Breast epithelium (tissue), 4 donors: ENCODE results near the gene FOXK1. TPM values are rescaled to one million over a fixed set of nuclear protein-coding genes. Genes with fewer than 3 reads are reported as not detected.

Experiments
- DNase-seq, 2 donors: peaks; one replicate each; pipeline ENCODE4 v3.0.0-alpha.2; 2019; ENCODE audit warnings: low spot score in 2 of 2
- H3K27ac ChIP-seq, 2 donors: fragments of 200-600 bp; sonication (generic) in 1 of 2; one replicate each; pipeline ENCODE4 v1.5.1; 2016 to 2019; ENCODE audit warnings: mild to moderate bottlenecking in 1 of 2
- H3K27me3 ChIP-seq, 2 donors: fragments of 200-600 bp; sonication (generic) in 1 of 2; one replicate each; pipeline versions ENCODE4 v1.5.1 to v1.6.0; 2017 to 2019; ENCODE audit warnings: control low read depth in 1 of 2, mild to moderate bottlenecking in 1 of 2
- H3K36me3 ChIP-seq: fragments of 200-600 bp; one replicate; pipeline ENCODE4 v1.5.1; 2019
- H3K4me1 ChIP-seq, 2 donors: fragments of 200-600 bp; sonication (generic); one replicate each; pipeline ENCODE4 v1.5.1; 2016 to 2019; ENCODE audit warnings: control low read depth in 1 of 2
- H3K4me3 ChIP-seq, 3 donors: fragments of 200-600 bp; sonication (generic); 1 replicate in 2 of 3; 2 replicates in 1 of 3; pipeline ENCODE4 v1.5.1; 2016 to 2019; ENCODE audit warnings: mild to moderate bottlenecking in 3 of 3, moderate library complexity in 2 of 3
- H3K9me3 ChIP-seq, 2 donors: fragments of 200-600 bp; sonication (generic) in 1 of 2; one replicate each; pipeline ENCODE4 v1.5.1; 2016 to 2019; ENCODE audit warnings: control low read depth in 1 of 2
- POLR2A ChIP-seq: fragments of 450-650 bp; IDR thresholded peaks from one replicate; pipeline ENCODE4 v1.6.1; 2016; ENCODE audit warnings: antibody characterized with exemption, mild to moderate bottlenecking, moderate library complexity
- POLR2AphosphoS5 ChIP-seq, 3 donors: sonication (generic); formaldehyde crosslinking; IDR thresholded peaks; one replicate each; pipeline ENCODE4 v1.6.1; 2017; ENCODE audit warnings: antibody characterized with exemption in 3 of 3
- intact Hi-C: fragments of 100-400 bp; cut with DNase I; formaldehyde crosslinking; loops from one replicate; pipeline ENCODE4 v1.15.1; 2023; ENCODE audit warnings: low total_unique reads
- total RNA-seq, 3 donors: library from RNA; depleted of rRNA; stranded (reverse); fragments of >200 nt; gene quantifications; one replicate each; pipeline ENCODE4 v1.1.0, GENCODE V29; 2016
- TF ChIP-seq, protein P1 (sequence below), 3 donors: fragments of 450-650 bp; IDR thresholded peaks; one replicate each; pipeline ENCODE4 v1.5.1; 2016 to 2017; ENCODE audit warnings: antibody characterized with exemption in 3 of 3, mild to moderate bottlenecking in 3 of 3, moderate library complexity in 3 of 3

Gene FOXK1
- total RNA-seq, 3 donors from 2014 or later: 11.7 to 16.5 (median 15.7) TPM

DNA sequence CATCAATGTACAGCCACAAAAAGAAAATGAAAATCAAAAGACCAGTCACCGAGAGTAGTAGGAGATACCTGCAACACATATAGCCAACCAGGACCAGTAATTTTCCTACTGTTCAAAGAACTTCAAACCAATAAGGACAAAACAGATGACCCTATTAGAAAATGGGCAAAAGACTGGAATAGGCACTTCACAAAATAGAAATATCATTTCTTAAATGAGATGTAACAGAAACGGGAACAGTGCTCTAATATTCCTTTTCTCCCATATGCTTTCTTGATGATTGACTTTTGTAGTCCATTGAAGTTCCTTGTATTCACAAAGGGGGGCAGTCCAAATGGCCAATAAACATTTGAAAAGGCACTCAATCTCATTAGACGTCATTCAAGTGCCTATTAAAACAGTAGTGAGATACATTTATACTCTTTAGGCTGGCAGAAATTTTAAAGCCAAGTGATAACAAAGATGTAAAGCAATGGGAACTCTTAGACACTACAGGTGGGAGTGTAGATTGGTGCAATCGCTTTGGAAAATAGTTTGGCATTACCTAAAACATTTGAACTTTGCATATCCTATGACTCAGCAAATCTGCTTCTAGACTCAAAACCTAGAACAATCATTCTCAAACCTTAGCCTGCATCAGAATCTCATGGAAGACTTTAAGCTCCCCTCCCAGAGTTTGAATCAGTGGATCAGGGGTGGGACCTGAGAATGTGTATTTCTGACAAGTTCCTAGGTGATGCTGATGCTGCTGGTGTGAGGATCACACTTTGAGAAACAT, 24.3 kb upstream of the FOXK1 start:
- Histone ChIP-seq H3K36me3 (no peaks in the 10 kb centered on the region), H3K9me3 (peaks cover 0 to 5% of the 10 kb centered on the region in 2 donors), H3K4me3 (no peak overlapping the region), H3K27me3 (no peaks in the 10 kb centered on the region), H3K4me1 (no peaks in the 10 kb centered on the region), H3K27ac (no peak overlapping the region)
- no peak for DNase-seq
- TF ChIP-seq POLR2A (no peak), POLR2AphosphoS5 (IDR thresholded peaks at IDR 0.05) (no peak)
- TF ChIP-seq, protein P1, sequence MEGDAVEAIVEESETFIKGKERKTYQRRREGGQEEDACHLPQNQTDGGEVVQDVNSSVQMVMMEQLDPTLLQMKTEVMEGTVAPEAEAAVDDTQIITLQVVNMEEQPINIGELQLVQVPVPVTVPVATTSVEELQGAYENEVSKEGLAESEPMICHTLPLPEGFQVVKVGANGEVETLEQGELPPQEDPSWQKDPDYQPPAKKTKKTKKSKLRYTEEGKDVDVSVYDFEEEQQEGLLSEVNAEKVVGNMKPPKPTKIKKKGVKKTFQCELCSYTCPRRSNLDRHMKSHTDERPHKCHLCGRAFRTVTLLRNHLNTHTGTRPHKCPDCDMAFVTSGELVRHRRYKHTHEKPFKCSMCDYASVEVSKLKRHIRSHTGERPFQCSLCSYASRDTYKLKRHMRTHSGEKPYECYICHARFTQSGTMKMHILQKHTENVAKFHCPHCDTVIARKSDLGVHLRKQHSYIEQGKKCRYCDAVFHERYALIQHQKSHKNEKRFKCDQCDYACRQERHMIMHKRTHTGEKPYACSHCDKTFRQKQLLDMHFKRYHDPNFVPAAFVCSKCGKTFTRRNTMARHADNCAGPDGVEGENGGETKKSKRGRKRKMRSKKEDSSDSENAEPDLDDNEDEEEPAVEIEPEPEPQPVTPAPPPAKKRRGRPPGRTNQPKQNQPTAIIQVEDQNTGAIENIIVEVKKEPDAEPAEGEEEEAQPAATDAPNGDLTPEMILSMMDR (IDR thresholded peaks at IDR 0.05): no peak
- intact Hi-C loops: no loop called here

DNA sequence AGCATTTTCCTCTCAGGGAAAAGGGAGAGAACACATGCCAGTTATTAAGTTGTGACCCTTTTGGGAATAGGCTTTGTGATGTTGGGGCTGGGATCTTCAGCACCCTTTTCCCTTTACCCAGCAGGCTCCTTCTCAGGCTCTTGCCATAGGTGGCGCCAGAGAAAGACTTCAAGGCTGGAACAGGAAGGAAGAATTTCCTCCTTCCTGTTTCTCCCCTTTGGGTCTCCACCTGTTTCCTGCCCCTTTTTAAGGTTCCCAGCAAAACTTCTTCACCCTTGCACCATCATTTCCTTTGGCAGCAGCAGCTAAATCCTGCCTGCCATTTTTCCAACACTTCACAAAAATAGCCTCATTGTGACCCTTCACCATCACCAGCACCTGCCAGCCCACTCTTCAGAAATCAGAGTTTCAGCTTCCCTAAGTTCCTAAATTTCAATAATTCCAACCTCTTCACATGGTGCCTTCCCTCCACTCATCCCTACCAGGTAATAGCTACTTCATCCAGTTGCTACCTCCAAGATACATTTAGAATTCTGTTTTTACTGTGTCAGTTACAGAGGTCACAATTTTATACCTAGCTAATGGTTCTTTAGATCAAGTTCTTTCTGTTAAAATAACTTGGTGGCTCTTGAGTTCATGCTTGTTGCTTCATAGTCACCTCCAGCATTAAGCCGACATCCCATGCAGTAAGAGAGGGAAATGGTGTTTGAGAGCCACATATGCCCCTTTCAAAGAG, 22.4 kb upstream of the FOXK1 start:
- no peak for DNase-seq
- H3K27ac ChIP-seq: no peak overlapping the region
- peaks cover 0 to 5% of the 10 kb centered on the region in 2 donors for H3K9me3 ChIP-seq
- H3K36me3 ChIP-seq: no peaks in the 10 kb centered on the region
- TF ChIP-seq POLR2AphosphoS5 (IDR thresholded peaks at IDR 0.05) (no peak), POLR2A (no peak)
- TF ChIP-seq, protein P1 (IDR thresholded peaks at IDR 0.05): no peak
- no peak overlapping the region for H3K4me3 ChIP-seq
- no peaks in the 10 kb centered on the region for H3K4me1 ChIP-seq
- intact Hi-C loops: no loop called here
- H3K27me3 ChIP-seq: no peaks in the 10 kb centered on the region

DNA sequence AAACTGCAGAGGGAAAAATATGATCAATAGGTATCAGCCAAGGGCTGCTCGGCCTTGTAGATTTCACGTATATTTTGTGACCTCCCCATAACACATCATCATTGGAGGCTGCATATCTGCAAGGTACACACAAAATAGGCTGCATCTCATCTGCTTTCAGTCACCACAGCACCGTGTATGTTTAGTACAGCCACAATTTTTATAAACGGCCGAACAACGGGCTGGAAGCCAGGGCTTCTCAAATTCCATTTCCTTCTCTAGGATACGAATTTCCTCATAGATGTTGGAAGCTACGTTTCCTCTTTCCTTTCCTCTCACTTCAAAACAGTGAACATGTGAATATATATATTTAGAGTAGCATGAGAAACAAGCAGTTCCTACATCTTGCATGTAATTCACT, 20.2 kb upstream of the FOXK1 start:
- intact Hi-C loops: no loop called here
- Histone ChIP-seq H3K27ac (no peak overlapping the region), H3K36me3 (no peaks in the 10 kb centered on the region), H3K9me3 (peaks cover 0 to 5% of the 10 kb centered on the region in 2 donors), H3K4me3 (no peak overlapping the region), H3K27me3 (no peaks in the 10 kb centered on the region), H3K4me1 (no peaks in the 10 kb centered on the region)
- no peak for DNase-seq
- no peak for TF ChIP-seq POLR2AphosphoS5 (IDR thresholded peaks at IDR 0.05)
- TF ChIP-seq, protein P1 (IDR thresholded peaks at IDR 0.05): no peak
- TF ChIP-seq POLR2A: no peak

DNA sequence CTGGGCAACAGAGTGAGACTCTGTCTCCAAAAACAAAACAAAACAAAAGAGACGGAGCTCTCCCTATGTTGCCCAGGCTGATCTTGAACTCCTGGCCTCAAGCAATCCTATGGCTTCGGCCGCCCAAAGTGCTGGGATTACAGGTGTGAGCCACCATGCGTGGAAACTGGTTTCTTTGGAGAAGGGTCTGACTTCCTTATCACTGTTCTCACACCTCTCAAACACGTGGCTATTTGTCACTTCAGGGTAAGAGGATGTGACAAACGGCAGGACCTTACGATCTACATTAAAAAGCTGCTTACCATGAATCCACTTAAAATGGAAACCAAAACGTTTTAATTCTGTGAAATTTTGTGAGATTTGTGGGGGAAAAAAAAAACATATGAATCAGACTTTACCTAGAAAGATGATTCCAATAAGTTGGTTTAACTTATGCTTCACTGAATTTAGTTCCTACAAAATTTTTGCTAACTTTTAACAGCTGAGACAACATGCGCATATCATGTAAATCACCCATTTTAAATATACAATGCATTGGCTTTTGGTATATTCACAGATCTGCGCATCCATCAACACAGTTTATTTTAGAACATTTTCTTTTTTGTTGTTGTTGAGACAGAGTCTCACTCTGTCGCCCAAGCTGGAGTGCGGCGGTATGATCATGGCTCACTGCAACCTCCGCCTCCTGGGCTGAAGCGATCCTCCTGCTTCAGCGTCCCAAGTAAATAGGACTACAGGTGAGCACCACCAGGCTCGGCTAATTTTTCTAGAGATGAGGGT, 18.7 kb upstream of the FOXK1 start:
- H3K36me3 ChIP-seq: no peaks in the 10 kb centered on the region
- peaks cover 0 to 5% of the 10 kb centered on the region in 2 donors for H3K9me3 ChIP-seq
- no peaks in the 10 kb centered on the region for H3K4me1 ChIP-seq
- no peaks in the 10 kb centered on the region for H3K27me3 ChIP-seq
- intact Hi-C loops: no loop called here
- TF ChIP-seq POLR2A (no peak), POLR2AphosphoS5 (IDR thresholded peaks at IDR 0.05) (no peak)
- TF ChIP-seq, protein P1 (IDR thresholded peaks at IDR 0.05): no peak
- no peak for DNase-seq
- no peak overlapping the region for H3K27ac ChIP-seq
- H3K4me3 ChIP-seq: no peak overlapping the region
